Measurements from ENCODE around the gene SLC7A8.

The SLC7A8 gene

DNA sequence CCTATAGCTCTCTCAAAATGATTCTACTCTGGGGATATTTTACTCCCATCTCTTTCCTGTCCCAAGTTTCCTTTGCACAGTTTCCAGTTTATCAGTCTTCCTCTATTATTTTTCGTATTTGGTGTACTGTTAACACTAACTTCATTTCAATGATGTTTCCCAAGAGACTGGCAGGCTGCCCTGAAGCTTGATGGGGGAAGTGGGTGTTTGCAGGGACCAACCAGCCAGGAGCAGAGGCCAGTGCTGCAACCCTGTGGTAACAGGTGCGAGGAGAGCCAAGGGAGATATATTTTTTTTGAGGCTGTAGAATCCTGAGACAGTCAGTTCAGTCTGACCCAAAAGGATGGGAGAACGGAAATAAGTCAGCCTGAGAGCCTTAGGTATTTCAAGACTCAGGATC is 52.6 kb downstream of the SLC7A8 start:
- no peak for DNase-seq (ENCODE audit: low read depth)

DNA sequence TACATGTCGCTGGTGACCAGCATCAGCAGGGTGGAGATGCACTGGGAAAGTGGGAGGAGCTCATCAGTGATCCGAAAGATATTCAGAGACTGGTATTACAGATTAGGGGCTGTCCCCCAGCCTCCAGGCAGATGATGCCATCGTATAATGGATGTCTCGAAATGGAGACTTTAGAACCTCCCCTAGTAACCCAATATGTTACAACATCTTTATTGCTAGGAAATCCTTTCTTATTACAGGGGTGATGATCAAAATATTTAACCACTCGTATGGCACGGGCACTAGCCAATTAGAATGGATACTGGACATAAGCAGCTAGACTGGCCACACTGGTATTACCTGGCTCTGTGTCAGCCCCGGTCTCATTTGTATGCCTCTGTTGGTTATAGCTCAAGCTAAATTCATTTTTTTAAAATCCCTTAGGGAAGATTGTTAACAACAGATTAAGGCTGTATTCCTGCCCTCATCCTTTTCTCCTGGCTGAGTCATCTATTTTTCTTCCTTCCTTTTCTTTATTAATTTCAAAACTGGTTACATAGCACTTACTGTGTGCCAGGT is 53.6 kb downstream of the SLC7A8 start:
- DNase-seq (ENCODE audit: low read depth): no peak

DNA sequence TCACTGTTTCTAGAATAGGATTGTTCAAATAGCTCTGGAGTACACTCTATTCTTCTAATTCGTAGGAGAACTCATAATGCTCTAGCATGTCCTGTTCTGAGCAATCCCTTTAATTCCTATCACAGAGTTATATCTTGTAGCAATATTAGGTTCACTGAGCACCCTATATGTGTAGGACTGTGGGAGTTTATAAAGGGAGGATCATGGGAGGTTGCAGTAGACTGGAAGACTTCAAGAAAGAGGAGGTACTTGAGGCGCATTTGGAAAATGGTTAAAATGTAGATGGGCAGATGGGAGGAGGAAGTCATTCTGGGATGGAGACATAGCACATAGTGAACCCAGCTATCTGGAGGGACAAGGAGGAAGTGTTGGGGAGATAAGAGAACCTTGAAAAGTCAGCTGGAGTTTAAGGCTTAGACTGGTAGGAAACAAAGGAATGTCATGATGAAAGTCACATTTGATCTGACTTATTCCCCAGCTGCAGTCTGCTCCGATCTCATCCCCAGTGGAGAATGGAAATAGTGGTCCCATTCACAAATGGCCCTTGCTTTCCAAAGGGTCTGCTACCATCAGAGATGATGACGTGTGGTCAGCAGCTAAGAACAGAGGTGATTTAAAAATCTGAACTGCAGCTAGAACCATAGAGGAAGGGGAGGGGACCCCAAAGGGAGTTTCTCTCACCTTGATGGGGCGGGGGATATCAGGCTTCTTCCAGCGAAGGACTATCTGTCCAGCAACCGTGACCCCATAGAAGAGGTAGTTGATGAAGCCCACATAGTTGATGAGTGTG is 54.3 kb downstream of the SLC7A8 start:
- DNase-seq (ENCODE audit: low read depth): no peak

DNA sequence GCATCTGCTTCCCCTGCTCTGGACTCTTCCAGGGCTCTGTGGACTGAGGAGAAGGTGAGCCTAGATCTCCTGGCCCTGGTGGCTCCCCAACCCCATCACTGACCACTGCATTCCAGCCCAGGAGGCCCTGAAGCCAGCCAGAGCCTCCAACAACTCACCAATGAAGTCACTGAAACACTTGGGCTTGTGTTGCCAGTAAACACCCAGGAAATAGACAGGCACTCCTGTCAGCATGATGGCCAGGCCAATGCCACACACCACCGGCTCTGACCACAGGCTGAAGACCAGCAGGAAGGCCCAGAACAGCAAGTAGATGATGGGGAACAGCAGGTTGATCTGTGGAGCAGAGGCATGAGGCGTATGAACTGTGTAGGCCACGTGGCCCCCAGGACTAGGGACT is 55.6 kb downstream of the SLC7A8 start:
- no peak for DNase-seq (ENCODE audit: low read depth)

DNA sequence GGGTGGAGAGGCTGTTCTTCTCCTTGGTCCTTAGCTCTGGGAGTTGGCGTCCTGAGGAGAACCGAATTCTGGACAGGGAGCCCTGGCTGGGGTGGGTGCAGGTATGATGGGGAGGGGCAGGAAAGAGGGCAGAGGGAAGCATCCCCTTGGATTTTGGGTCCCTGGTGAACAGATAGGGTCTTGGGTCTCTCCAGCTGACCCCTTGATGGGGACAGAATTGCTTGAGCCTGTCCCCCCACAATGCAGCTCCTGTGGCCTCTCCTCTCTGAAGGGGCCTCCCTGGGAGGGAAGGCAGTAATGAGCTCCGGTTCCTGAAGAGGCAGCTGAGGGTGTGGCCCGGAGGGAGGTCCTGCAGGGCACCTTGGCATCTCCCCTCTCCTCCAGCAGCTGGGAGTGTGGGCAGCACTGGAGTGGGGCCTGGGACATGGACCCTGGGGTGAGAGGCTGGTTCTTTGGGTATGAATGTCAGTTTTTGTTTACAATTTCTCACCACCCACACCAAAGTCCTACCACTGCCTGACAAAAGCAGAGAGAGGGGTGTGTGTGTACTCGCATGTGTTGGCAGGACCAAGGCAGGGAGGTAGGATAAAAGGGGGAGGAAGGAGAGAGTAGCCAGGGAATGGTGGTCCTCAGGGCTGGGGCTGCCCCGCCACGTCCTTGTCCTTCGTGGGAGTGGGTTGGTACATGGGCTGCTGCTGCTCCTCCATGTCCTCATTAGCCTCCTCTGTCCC is 56.7 kb downstream of the SLC7A8 start:
- DNase-seq (ENCODE audit: low read depth): no peak

DNA sequence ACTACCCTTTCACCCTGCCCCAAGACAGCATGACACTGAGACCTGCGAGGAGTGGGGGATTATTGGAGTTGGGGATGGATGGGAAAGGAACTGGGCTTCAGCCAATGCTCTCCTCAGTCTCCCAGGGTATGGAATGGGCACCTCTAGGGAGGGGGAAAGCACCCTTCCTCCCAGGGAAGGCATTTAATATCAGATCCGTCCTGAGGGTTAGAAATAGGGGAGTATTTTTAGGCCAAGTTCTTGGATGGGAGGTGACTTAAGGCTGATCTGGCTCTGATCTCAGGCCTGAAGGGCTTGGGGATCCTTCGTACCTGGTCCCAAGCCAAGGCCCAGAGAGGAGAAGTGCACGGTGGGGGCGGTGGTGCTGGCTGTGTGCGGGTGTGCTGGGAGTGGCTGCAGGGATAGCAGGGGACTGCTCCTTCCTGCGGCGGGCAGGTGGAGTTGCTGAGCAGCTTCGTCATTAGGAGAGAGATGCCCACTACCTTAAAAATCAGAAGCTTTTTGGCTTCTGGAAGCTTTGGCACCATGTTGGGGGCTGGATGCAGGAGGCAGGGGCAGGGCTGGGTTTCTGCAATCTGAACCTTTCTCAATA is 57.4 kb downstream of the SLC7A8 start:
- no peak for DNase-seq (ENCODE audit: low read depth)

DNA sequence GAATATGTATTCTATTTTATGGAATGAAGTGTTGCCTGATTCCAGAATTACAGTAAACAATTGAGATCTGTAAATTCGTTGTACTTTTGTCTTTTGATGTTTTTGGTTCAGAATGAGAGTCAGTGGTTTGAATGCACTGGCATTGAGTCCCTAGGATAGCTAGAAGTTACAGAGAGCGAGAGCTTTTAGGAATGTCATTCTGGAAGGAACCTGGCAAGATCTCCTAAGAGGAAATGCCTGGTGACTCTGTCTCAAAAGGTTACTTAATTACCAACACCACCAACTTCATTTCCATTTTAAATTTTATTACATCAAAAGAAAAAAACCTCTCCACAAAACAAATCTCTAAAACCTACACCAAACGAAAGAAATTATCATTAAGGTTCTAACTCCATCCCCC is 58.4 kb downstream of the SLC7A8 start:
- no peak for DNase-seq (ENCODE audit: low read depth)

DNA sequence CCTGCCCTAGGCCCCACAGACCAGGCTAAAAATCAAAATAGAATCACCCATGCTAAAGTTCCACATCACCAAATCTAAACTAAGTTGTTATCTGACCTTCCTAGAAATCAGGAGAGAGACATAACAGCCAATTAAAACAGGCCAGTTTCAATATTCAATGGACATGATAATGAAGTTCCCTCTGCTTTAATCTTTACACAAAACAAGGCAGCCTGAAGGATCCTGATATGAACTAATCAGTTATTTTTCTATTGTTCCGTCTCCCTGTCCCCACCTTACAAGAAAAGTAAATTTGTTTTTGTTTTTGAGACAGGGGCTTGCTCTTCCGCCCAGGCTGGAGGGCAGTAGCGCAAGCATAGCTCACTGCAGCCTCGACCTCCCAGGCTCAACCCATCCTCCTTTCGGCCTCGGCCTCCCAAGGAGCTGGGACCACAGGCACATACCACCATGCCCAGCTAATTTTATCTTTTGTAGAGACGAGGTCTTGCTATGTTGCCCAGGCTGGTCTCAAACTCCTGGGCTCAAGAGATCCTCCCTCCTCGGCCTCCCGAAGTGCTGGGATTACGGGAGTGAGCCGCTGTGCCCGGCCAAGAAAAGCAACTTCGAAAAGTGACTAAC is 59.0 kb downstream of the SLC7A8 start:
- no peak for DNase-seq (ENCODE audit: low read depth)

DNA sequence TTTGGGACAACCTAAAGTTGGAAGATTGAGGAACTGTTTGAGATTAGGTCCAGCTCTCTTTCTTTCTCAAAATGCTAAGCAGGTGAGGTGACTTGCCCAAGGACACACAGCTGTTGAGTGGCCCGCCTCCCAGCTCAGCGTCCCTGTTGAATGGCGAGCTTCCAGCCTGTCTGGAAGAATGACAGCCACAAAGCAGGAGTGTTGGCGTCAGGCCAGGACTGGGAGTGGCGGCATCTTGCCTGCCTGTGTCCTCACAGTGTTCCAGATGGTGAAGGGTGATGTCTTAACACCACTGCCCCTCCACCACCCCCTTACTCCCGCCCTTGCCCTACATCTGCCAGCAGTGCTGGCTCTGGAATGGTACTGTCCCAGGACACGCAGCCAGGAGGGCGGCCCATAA is 60.0 kb downstream of the SLC7A8 start:
- DNase-seq (ENCODE audit: low read depth): no peak

DNA sequence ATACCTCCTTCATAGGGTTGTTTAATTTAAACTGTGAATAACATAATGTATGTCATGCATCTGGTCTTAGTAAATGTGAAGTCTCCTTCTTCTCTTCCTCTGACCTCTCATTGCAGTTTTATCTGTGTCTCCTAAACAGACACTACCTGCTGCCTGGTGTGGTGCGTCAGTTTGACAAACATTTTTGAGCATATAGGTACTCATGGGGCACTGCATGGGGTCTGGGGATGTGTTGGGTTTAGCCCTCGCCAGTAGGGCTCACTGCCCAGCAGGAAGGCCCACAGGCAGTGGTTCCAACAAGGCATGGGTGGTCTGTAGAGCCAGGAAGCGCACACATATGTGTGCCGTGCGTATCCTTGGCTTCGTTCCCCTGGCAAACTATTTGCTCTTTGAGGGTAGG is 61.4 kb downstream of the SLC7A8 start:
- DNase-seq (ENCODE audit: low read depth): no peak

DNA sequence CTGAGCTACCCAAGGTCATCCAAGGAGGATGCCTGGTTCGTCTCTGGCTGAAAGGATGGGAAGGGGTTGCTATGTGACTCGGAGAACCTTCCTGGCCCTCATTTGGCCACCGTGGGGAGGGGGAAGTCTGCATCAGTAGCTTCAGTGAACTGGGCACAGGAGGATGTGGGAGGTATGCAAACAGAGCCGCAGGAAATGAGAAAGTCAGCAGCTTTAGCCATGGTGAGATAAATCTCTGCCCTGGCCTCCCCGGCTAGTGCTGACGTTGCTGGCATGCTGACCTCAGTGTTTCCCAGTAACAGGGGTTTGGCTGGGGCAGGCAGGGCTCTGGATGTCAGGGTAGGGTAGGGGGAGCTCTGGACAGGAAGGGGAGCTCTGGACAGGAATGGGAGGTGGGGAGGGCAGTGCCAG is 62.1 kb downstream of the SLC7A8 start:
- peak; percentile 82 for DNase-seq (ENCODE audit: low read depth)

DNA sequence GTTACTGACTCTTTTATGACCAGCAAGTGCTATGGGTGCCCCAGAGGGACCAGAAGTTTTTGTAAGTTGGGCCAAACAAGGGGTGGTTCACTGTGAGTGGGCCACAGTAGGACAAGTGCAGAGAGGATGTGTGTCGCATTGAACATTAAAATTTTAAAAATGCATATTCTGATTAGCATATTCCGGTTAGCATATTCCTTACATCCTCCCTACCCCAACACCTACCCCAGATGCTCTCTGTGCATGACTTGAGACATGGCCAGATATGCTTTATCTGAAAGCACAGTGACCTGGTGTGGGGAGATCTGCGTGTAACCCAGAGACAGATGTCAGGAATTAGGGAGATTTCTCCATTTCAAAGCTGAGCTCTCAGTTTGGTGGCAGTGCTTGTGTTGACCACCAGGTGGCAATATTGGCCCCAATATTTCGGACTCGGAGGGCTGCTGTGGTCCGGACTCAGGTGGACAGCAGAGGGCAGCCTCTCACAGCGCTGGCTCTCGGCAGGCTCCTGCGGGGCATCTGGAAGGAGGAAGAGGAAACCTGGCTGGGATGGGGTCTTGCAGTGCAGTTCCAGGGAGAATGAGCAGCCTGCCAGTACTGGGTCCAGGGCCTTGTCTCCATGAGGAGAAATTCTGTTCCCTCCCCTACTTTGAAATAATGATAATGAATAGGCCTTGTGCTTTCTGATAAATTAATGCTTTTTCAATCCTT is 62.8 kb downstream of the SLC7A8 start:
- DNase-seq (ENCODE audit: low read depth): peak; percentile 80

DNA sequence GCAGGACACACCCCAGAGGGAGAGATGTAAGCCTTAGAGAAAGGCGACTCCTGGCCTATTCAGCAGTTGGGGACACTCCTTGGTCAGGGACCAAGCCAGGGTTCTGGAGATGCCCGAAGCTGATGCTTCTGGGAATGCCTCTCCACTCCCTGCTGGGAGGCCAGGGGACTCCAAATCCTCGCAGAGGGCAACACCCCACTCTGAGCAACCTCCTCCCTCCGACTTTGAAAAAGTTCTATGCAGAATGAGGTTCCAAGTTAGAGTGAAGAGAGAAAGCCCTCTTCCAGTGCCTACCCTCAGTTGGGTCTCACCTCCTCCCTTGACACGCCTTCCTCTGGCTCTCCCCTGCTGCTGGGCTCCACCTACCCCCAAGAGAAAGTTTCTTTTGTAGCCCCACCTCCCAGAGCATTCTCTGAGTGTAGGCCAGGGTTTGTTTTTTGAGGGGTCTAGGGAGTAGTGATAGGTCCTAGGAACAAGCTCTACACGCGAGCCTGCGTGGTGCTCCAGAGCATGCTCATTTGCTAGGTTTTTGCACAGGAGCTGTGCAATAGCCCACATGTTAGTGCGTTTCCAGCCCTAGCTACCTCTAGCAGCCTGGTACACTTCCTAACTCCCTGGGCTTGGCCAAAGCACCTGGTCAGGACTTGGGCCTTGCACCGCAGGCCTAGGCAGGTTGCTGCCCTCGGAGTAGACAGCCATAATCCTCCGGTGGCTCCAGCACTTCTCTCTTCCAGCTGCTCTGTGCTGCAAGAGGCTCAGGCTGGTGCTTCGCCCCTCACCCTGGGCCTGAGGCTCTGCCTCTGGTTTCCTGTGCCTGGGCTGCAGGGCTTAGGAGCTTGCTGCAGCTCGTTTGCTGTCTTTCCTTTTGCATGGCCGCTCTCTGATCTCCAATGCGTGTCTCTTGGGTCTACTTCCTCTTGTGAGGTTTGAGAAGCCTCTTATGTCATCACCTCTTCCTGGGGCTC is 63.8 kb downstream of the SLC7A8 start:
- DNase-seq (ENCODE audit: low read depth): no peak

DNA sequence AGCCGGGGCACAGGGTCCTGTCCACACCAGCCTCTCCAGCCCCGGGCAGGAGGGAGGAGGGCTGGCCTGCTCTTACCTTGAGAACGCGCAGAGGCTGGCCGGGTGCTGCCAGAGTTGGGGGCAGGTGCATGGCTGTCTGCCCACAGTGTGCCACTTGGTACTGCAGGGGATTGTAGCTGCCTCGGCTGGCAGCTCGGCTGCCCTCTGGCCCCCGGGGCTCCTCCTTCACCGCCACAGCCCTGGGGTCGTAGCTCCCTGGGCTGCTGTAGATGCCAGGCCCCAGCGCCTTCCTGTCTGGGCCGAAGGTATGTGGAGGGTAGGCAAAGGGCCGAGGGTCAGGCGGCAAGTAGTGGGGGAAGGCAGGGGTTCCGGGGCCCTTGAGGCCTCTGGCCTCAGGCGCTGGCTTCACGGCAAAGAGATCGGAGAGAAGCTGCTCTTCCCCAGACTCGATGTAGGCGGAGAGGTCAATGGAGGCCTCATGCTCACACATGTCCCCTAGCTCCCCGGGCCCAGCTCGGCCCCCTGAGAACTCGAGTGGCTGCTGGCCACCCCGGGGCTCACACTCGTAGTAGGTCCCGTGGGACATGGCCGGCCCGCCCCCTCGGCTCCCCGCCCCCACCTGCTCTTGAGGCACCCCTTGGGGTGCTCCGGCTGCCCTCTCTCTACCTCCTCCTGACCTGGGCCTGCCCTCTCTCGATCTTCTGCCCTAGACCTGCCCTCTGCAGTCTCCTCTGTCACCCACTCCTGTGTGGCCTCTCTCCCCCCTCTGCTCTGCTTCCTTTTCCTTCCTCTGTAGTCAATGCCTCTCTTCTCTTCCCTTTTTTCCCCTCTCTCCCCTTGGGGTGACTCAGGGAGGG is 64.7 kb downstream of the SLC7A8 start, which contains the start of gene CEBPE:
TSS of gene CEBPE (minus strand) at position 750 of the 857 bp plus-strand sequence. CDS start at position 586, 164 bp downstream.
- DNase-seq (ENCODE audit: low read depth): no peak

DNA sequence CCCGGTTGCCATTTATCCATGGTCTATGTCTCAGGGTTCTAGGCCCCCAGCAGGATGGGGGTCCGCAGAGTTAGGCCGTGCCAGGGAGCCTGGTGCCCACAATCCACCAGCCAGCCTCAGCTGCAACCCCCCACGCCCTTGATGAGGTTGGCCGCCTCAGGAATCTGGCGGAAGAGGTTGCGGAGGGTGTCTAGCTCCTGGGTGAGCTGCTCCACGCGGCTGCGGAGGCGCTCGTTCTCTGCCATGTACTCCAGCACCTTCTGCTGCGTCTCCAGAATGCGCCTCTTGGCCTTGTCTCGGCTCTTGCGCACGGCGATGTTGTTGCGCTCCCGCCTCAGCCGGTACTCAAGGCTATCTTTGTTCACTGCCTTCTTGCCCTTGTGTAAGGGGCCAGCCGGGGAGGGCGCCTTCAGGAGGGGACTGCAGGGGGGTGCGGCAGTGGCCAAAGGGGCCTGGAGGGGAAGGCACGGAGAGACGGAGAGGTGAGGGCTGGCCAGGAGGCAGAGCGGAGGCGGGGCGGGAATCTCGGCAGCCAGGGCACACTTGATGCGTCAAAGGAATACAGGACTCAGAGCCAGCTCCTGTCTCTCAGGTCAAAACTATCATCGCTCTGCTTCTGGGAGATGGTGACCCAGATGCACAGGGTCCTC is 66.0 kb downstream of the SLC7A8 start:
- DNase-seq (ENCODE audit: low read depth): no peak

DNA sequence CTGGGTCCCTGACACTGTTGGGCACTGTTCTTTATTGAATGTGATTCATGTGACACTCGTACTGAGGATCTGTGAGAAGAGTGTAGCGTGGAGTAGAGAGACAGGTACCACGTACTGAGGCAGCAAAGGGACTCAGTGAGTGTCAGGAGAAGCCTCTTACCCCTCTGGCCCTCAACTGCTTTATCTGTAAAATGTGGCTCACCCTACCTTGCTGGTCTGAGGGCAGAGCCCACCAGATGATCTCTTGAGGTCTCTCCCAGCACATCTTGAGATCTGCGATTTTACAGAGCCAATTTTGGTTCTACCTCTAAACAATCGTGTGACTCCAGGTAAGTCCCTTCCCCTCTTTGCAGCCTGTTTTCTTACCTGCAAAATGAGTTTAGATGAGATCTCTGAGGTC is 67.5 kb downstream of the SLC7A8 start:
- DNase-seq (ENCODE audit: low read depth): no peak

DNA sequence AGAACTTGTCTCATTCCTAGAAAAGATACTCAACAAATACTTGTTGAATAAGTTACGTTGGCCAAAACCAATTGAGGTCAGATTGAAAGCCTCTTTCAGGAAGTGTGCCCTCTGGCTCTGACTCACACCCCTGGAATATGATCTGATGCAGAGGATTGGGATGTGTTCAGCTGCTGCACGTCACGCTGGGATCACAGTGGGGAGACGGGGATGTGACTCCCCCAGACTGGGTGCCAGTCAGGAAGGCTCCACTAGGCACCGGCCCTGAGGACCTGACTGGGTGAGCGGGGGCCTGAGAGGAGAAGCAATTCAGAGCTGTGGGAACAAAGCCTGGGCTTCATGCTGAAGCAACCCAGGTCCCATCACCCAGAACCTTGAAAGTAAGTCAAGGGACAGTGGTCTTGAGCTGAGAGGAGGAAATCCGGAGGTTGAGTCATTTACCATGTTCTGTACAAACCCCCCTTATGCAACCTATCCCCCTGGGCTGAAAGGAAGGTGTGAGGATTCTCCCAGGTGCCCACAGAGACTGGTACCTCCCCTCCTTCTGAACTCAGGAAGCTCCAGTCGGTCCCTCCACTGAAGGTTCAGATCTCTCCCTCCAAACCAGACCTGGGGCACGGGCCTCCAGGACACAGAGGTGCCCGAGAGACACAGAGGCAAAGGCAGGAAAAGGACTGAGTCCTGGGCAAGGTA is 68.3 kb downstream of the SLC7A8 start:
- DNase-seq (ENCODE audit: low read depth): peak; percentile 97

DNA sequence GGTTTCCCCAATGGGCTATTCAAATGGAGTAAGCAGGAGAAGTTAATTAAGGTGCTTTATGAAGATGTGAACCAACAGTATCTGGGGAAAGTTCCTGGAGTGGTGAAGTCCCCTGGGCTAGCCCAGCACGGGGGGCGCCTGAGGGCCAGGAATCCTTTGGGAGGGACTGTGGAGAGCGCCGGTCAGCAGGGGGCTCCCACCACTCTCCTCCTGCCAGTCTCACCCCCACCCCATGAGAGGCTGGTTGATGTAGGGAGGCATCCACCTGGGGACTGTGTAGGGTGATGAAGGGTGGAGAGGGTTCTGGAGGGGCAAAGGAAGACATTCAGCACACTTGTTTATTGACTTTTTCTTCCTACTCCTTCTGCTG is 68.8 kb downstream of the SLC7A8 start:
- no peak for DNase-seq (ENCODE audit: low read depth)

DNA sequence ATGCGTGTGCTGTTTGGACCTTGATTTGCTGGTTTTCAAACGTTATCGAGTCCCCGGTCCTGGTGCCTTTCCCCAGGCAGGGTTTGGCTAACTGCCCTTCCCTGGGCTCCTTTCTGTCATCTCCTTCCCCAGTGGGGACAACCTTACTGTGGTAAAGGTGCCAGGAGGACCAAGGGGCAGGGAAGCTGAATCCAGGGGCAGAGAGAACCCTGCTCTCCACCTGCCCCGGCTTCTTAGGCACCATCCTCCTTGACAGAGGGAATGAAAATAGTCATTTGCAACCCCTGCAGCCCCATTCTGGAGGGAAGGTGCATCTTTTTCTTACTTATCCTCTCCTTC is 69.4 kb downstream of the SLC7A8 start:
- no peak for DNase-seq (ENCODE audit: low read depth)
